GM04504 (cell line): Measurements from ENCODE around the gene LIMS2.

Source experiments
- DNase-seq: peaks from one replicate; pipeline ENCODE4 v3.0.0-alpha.2; 2012; ENCODE audit warnings: low read depth

LIMS2 gene

GRCh38 chr2:127645395-127646291, 29.7 kb downstream of the LIMS2 start, which contains the start of gene GPR17:
TSS of gene GPR17 (plus strand) at chr2:127646153. CDS start at chr2:127650736, 4,583 bp downstream.
- DNase-seq: no peak

- DNase-seq: no peak
Measured at GRCh38 chr2:127645026-127645394, 30.3 kb downstream of the LIMS2 start.

DNA sequence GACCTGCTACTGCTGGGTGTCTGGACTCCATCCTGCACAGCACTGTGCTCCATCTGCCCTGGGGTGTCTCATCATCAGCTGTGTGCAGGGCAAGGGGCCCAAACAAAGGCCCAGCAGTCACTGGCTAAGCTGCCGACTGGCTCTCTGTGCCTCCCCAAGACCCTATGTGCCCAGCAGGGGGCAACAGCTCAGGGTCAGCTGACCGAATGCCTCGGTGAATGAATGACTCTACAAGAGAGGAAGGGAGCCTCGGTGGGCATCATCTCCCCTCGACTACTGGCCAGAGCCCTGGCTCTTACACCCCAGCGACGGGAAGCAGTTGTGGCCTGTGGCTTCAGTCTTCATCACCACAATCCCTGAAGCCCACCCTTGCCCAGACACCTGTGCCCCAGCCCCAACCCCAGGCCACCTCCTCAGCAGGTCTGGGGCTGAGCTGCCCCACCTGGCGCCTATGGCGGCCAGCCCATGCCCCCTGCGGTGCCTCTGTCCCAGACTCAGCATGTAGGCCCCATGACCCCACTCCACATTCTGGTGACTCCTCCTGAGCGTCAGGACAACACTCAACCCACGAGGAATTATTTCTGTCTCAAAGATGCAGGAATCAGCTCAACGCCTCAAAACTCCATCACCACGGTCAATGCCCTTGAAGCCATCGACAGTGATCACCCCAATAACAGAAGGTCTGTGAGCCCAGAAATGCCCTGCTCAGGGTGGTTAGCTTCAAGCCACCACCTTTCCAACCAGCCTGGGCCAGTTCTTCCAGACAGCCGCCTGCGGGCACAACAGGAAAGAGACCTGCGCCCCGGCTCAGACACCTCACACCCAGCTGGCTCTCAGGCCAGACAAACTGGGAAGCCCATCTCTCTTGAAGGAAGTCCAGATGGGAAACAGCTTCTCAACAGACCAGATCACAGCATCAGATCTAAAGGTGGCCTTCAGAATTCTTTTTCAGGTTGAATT, 31.0 kb downstream of the LIMS2 start:
- no peak for DNase-seq

- DNase-seq: no peak
Measured at GRCh38 chr2:127643439-127644065, 31.8 kb downstream of the LIMS2 start.

GRCh38 chr2:127642706-127643438, 32.5 kb downstream of the LIMS2 start:
- DNase-seq: no peak

DNA sequence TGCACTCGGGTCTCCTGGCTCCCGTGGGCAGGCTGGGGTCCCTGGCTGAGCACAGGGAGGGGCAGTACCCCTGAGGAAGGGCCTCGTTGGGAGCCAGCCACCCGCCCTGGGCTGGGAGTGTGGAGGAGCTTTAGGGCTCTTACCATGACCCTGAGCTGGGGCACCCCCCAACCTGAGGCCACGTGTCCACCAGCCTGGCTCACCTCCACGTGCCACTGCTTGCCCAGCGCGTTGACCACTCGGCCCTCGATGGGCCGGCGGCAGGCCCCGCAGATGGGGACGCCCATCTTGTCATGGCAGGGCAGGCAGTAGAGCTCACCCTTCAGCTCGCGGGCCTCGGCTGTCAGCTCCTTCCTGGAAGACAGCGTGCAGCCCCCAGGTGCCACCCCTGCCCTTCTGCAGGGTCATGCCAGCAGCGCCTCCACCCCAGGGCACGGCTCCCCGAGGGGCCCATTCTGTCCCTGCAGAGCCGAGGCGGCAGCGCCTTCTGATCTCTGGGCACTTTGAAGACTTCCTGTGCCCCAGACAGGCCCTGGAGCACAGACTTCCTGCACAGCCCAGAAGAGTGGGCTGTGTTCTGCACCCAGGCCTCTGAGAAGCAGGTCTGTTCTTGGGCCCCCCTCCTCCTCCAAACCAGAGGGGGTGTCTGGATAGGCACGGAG, 33.4 kb downstream of the LIMS2 start:
- no peak for DNase-seq

DNA sequence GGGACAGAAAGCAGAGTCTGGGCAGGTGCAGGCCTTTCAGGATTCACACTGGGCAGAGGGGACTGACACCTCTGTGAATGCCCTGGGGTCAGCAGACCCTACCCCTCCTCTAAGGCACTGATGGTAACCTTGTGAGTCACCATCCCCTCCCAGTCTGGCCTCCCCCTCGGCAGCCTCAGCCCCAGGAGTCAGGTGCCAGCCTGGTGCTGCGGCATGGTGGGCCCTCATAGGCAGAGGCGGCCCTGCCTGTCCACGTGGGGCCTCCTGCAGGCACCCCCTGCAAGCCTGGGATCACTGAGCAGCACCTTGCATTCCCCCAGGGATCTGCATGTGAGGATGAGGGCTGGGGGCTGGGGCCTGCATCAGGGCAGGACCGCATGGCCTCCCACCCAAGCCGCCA, 34.2 kb downstream of the LIMS2 start:
- no peak for DNase-seq

- no peak for DNase-seq
Measured at GRCh38 chr2:127640082-127641072, 35.0 kb downstream of the LIMS2 start.

DNA sequence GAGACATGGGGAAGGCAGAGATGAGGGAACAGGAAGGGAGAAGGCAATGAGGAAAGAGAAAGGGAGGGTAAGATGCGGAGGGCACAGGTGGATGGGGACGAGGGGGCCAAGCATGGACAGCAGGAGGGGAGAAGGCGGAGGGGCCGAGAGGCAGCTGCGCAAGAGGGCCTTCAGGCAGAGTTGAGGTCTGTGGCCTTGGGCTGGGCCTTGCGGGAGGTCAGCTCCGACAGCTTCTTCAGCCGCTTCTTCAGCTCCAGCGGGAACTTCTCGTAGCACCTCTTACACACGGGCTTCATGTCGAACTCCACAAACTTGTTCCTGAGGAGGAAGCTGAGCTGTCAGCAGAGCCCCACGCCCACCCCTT, 36.2 kb downstream of the LIMS2 start:
- no peak for DNase-seq

- no peak for DNase-seq
Measured at GRCh38 chr2:127638361-127639110, 36.8 kb downstream of the LIMS2 start.

DNA sequence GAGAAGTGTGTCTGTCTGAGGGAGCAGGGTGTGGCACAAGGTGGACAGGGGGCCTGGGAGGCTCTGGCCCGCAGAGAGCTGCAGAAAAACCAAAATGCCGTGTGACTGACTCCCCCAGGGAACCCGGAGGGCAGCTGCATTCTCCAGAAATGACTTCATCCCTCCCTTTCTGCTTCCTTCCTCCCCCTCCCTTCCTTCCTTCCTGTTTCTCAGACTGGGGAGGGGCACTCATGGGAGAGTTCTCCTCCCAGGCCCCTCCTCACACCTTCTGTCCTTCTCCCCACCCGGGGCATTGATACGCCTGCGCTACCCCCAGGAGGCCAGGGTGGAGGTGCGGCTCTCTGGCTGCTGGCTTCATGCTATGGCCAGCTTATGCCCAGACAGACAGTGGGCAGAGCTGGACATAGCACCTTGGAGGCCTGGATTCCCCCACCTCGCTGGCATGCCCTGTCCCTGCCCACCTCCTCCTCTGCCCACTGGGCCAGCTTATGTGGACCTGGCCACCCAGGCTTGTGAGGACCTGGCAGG, 37.5 kb downstream of the LIMS2 start:
- DNase-seq: peak; percentile 60

GRCh38 chr2:127637236-127637630, 38.1 kb downstream of the LIMS2 start:
- DNase-seq: no peak

- DNase-seq: no peak
Measured at GRCh38 chr2:127636248-127637235, 38.8 kb downstream of the LIMS2 start.

DNA sequence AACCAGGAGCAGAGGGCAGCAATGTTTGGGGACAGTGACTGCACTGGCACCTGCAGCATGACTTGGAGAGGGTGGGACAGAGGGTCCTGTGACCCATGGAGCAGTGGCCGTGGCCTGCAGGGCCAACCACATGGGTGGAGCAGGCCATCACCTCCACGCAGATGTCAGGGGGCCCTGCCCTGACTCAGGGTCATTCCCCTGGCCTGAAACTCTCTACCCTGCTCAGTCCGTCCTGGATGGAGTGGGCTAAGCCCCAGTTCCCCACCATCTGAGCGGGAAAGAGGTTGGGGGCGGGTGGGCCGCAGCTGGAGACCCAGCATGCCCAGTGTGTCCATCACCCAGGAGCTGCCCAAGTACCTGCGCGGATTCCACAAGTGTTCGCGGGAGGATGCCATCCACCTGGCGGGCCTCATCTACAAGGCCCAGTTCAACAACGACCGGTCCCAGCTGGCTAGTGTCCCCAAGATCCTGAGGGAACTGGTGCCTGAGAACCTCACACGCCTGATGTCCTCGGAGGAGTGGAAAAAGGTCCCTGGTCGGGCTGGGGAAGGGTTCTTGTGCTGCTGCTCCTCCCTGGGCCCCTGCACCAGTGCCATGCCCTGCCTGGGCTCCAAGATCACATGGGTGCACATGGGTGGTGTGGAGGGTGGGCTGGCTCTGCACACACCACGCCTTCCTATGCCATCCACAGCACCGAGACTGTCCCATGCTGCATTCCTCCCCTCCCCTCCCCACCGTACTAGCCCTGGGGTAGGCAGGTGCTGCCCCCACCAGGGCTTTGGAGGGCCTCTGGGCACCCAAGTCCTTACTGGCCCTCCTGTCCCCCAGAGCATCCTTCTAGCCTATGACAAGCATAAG, 39.7 kb downstream of the LIMS2 start:
- DNase-seq: no peak

DNA sequence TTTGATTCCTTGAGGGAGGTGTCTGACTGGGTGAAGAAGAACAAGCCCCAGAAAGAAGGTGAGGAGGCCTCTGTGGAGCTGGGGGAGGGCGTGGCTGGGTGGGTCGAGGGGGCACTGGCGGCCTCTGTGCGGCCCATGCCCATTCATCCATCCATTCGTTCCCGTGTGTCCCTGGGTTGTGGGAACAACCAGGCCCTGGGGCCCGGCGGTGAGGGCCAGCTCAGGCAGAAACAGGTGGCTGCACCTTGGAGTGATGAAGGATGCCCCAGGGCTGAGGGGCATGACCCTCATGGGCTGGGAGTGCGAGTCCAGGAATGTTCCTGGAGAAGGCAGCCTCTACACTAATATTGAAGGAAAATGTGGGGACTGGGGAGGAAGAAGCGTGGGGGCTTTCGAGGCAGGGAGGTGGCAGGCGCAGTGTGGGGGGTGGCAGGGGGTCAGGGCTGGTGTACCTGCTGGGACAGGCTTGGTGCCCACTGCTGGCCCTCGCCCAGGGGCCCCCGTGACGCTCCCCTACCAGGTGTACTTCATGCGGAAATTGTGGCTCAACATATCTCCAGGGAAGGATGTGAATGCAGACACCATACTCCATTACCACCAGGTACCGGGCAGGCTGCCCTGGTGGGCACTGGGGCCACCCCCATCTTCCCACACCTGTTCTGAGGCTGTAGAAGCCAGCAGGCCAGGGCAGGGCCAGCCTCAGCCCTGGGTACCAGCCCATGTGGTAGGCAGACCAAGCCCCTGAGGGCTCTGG, 40.5 kb downstream of the LIMS2 start:
- no peak for DNase-seq

GRCh38 chr2:127634066-127634617, 41.2 kb downstream of the LIMS2 start:
- no peak for DNase-seq
